HepG2 (cell line): ENCODE measurements around the gene SPINDOC. TPM values are rescaled to one million over a fixed set of nuclear protein-coding genes. Genes with fewer than 3 reads are reported as not detected.

ENCODE experiments used
- ATAC-seq: fragments of 200-7000 bp; cut with Tn5 transposase; 3 replicates; pipeline ENCODE4 v1.9.1; 2020; ENCODE audit warnings: mild to moderate bottlenecking, moderate library complexity
- BruUV-seq: library from RNA; stranded (reverse); fragments of 400-500 nt; replicated peaks from 2 replicates; lab custom pipeline; 2021; lab: Mats Ljungman, UMichigan
- CTCF ChIA-PET: fragments of 300-600 bp; formaldehyde crosslinking; extraction: SDS; loops from one replicate; lab custom pipeline; 2021; ENCODE audit warnings: low total read pairs, inconsistent platforms, low intra/inter-chr PET ratio; lab: Yijun Ruan, JAX
- POLR2A ChIA-PET: fragments of 350-600 bp; sonication (Branson Sonifier 250); formaldehyde crosslinking; loops from one replicate; lab custom pipeline; 2020; ENCODE audit warnings: antibody characterized with exemption, inconsistent platforms; lab: Yijun Ruan, JAX
- DNase-seq: peaks from one replicate; pipeline ENCODE4 v3.0.0-alpha.2; 2015; ENCODE audit warnings: low spot score
- FAIRE-seq: peaks from 3 replicates; lab custom pipeline; 2011; peaks lifted over from hg19 to GRCh38; lab: Jason Lieb, UNC
- H2AFZ ChIP-seq: one replicate; pipeline ENCODE4 v1.6.1; 2011; ENCODE audit warnings: low read length, inconsistent platforms
- H3K27ac ChIP-seq: fragments of 300-600 bp; 3 replicates; pipeline ENCODE4 v1.8.0; 2011; ENCODE audit warnings: mixed run types, mild to moderate bottlenecking, mixed read lengths, low read length, inconsistent platforms; ENCODE audit not compliant: insufficient read depth; ENCODE audit errors: extremely low read length
- H3K27me3 ChIP-seq, 2 experiments: fragments of 200-600 bp in 1 of 2; 2 replicates in 1 of 2; 3 replicates in 1 of 2; pipeline versions ENCODE4 v1.6.0 to v1.8.0; 2011; ENCODE audit warnings: low read length in 2 of 2, mild to moderate bottlenecking in 2 of 2, moderate library complexity in 2 of 2, inconsistent platforms in 1 of 2; ENCODE audit not compliant: insufficient read depth in 2 of 2, control insufficient read depth in 1 of 2
- H3K36me3 ChIP-seq, 2 experiments: fragments of 200-600 bp in 1 of 2; replicated peaks in 1 of 2; 2 replicates in 1 of 2; 3 replicates in 1 of 2; pipeline versions ENCODE4 v1.5.1 to v1.8.0; 2011; ENCODE audit warnings: low read length in 2 of 2, inconsistent platforms in 1 of 2; ENCODE audit not compliant: insufficient read depth in 2 of 2, control insufficient read depth in 1 of 2
- H3K4me1 ChIP-seq: 2 replicates; pipeline ENCODE4 v1.5.1; 2012; ENCODE audit warnings: low read length, inconsistent platforms; ENCODE audit not compliant: insufficient read depth
- H3K4me2 ChIP-seq: 2 replicates; pipeline ENCODE4 v1.6.0; 2011; ENCODE audit warnings: low read depth, low read length, inconsistent platforms
- H3K4me3 ChIP-seq, 3 experiments: fragments of 200-600 bp in 1 of 3; sonication (generic), shearing (Covaris generic) in 1 of 3; replicated peaks in 1 of 3; 2 replicates each; pipeline ENCODE4 v1.5.1; 2011 to 2016; ENCODE audit warnings: low read length in 3 of 3, inconsistent platforms in 2 of 3, low read depth in 2 of 3, mild to moderate bottlenecking in 2 of 3, control low read depth in 1 of 3, mixed read lengths in 1 of 3; ENCODE audit not compliant: insufficient read depth in 1 of 3
- H3K79me2 ChIP-seq: one replicate; pipeline ENCODE4 v1.6.1; 2011; ENCODE audit warnings: low read length, inconsistent platforms; ENCODE audit not compliant: insufficient read depth
- H3K9ac ChIP-seq: 2 replicates; pipeline ENCODE4 v1.6.0; 2011; ENCODE audit warnings: mild to moderate bottlenecking, low read depth, low read length, inconsistent platforms; ENCODE audit not compliant: insufficient read depth
- H3K9me3 ChIP-seq: 2 replicates; pipeline ENCODE4 v1.5.1; 2012; ENCODE audit warnings: mild to moderate bottlenecking, low read length
- H4K20me1 ChIP-seq: 2 replicates; pipeline ENCODE4 v1.6.0; 2011; ENCODE audit warnings: inconsistent platforms, mild to moderate bottlenecking, low read length, moderate library complexity; ENCODE audit not compliant: insufficient read depth
- ATF4 ChIP-seq, 2 experiments: fragments of 450-650 bp in 1 of 2; sonication (generic) in 1 of 2; formaldehyde crosslinking; IDR thresholded peaks; 2 replicates each; pipeline versions ENCODE4 v1.5.0 to v1.8.0; 2020 to 2022; ENCODE audit warnings: mild to moderate bottlenecking in 1 of 2, missing genetic modification reagents in 1 of 2
- ATM ChIP-seq: fragments of 450-650 bp; IDR thresholded peaks from 2 replicates; pipeline ENCODE4 v1.7.1; 2017; ENCODE audit warnings: mild to moderate bottlenecking, borderline replicate concordance
- BCL6 ChIP-seq: IDR thresholded peaks from 2 replicates; pipeline ENCODE4 v1.6.1; 2016; ENCODE audit warnings: missing genetic modification reagents, missing compliant biosample characterization
- FOXO1 ChIP-seq: sonication (generic); formaldehyde crosslinking; IDR thresholded peaks from 2 replicates; pipeline ENCODE4 v1.4.0; 2020; ENCODE audit warnings: missing genetic modification reagents
- KDM4B ChIP-seq: sonication (generic); formaldehyde crosslinking; IDR thresholded peaks from 2 replicates; pipeline ENCODE4 v1.4.0; 2020; ENCODE audit warnings: missing genetic modification reagents
- KLF9 ChIP-seq: IDR thresholded peaks from 2 replicates; pipeline ENCODE4 v1.6.1; 2016; ENCODE audit warnings: low read depth
- MED8 ChIP-seq: sonication (generic); formaldehyde crosslinking; IDR thresholded peaks from 2 replicates; pipeline ENCODE4 v1.8.1; 2023; ENCODE audit warnings: mild to moderate bottlenecking, missing genetic modification reagents; ENCODE audit not compliant: insufficient replicate concordance
- PATZ1 ChIP-seq: sonication (generic); formaldehyde crosslinking; IDR thresholded peaks from 2 replicates; pipeline ENCODE4 v1.4.0; 2020; ENCODE audit warnings: missing genetic modification reagents
- PAX8 ChIP-seq: sonication (generic); formaldehyde crosslinking; IDR thresholded peaks from 2 replicates; pipeline ENCODE4 v1.8.0; 2022; ENCODE audit warnings: mild to moderate bottlenecking, missing genetic modification reagents, borderline replicate concordance
- PCBP1 ChIP-seq: fragments of 200-400 bp; formaldehyde crosslinking; IDR thresholded peaks from 2 replicates; pipeline ENCODE4 v1.6.1; 2017; ENCODE audit warnings: mild to moderate bottlenecking, low read depth, low read length, borderline replicate concordance
- REST ChIP-seq, 2 experiments: IDR thresholded peaks; 2 replicates each; pipeline ENCODE4 v1.6.1; 2011 to 2012; ENCODE audit warnings: low read length in 2 of 2, borderline replicate concordance in 1 of 2, low read depth in 1 of 2, mild to moderate bottlenecking in 1 of 2, moderate library complexity in 1 of 2
- XBP1 ChIP-seq: sonication (generic); formaldehyde crosslinking; IDR thresholded peaks from 2 replicates; pipeline ENCODE4 v1.5.0; 2020; ENCODE audit warnings: missing genetic modification reagents
- ZNF431 ChIP-seq: sonication (generic); formaldehyde crosslinking; IDR thresholded peaks from 2 replicates; pipeline ENCODE4 v1.9.0; 2022; ENCODE audit warnings: missing genetic modification reagents, low read depth, mild to moderate bottlenecking, borderline replicate concordance
- ZNF460 ChIP-seq: sonication (generic); formaldehyde crosslinking; IDR thresholded peaks from 2 replicates; pipeline ENCODE4 v1.5.1; 2020; ENCODE audit warnings: missing genetic modification reagents, mild to moderate bottlenecking, borderline replicate concordance
- ZNF512 ChIP-seq: sonication (generic); formaldehyde crosslinking; IDR thresholded peaks from 2 replicates; pipeline ENCODE4 v1.4.0; 2020; ENCODE audit warnings: mild to moderate bottlenecking, missing genetic modification reagents
- ZNF709 ChIP-seq: sonication (generic); formaldehyde crosslinking; IDR thresholded peaks from 2 replicates; pipeline ENCODE4 v1.5.0; 2020; ENCODE audit warnings: mild to moderate bottlenecking, missing genetic modification reagents
- ZNF781 ChIP-seq: sonication (generic); formaldehyde crosslinking; IDR thresholded peaks from 2 replicates; pipeline ENCODE4 v1.5.1; 2020; ENCODE audit warnings: borderline replicate concordance, mild to moderate bottlenecking, missing genetic modification reagents; ENCODE audit errors: not compliant biosample characterization
- WGBS: methylation state at CpG from one replicate; pipeline ENCODE4 v1.1.6; 2017; ENCODE audit warnings: low lambda C conversion rate; 5-methylcytosine and 5-hydroxymethylcytosine counted together
- in situ Hi-C: cut with HindIII; loops from 2 replicates; pipeline ENCODE4 v1.10.0; 2017; ENCODE audit warnings: low pct_unique_long_range_greater_than_20kb; ENCODE audit not compliant: extremely low pct_ligation_motif_present
- intact Hi-C: fragments of 100-400 bp; cut with micrococcal nuclease; formaldehyde crosslinking; loops from one replicate; pipeline ENCODE4 v1.10.0; 2022; ENCODE audit not compliant: unreplicated experiment
- polyA plus RNA-seq, 8 experiments: library from polyadenylated mRNA; depleted of rRNA in 3 of 8; stranded (reverse) in 7 of 8; unstranded in 1 of 8; fragments of >200 nt; fragmentation: Illumina TruSeq in 4 of 8; extraction: Trizol in 4 of 8; gene quantifications; 2 replicates each; pipeline versions ENCODE4 v1.2.1 to v1.2.3, GENCODE V29; 2011 to 2016; ENCODE audit warnings: low read depth in 4 of 8, missing spikeins in 1 of 8, mixed read lengths in 1 of 8; ENCODE audit not compliant: insufficient read depth in 1 of 8
- total RNA-seq, 5 experiments: library from RNA; depleted of rRNA; stranded (reverse); fragments of >200 nt; fragmentation: Illumina TruSeq; extraction: Trizol; gene quantifications; 2 replicates each; pipeline ENCODE4 v1.2.3, GENCODE V29; 2016; ENCODE audit warnings: low read depth in 1 of 5

SPINDOC gene
- total and polyA plus RNA-seq, 2 of the 13 experiments (the other 11 are each of a cell fraction or from before 2014, with no cell fraction given): 21.4 to 29.9 TPM

DNA sequence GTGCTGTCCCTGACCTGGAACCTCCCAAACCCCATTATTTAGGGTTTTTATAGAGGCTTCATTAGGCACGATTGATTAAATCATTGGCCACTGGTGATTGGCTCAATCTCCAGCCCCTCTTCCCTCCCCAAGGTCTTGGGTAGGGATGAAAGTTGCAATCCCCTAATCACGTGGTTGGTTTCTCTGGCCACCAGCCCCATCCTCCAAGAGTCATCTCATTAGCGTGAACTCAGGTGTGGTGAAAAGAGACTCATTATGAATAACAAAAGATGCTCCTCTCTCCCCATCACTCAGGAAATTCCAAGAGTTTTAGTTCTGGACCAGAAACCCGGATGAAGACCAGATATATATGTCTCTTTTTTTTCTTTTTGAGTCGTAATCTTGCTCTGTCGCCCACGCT lies 18.1 kb downstream of the SPINDOC start:
- DNase-seq (no peak), ATAC-seq (no peak), FAIRE-seq (no peak)
- Histone ChIP-seq H3K27ac (no peak overlapping the region), H3K4me1 (peaks cover 12% of the 10 kb centered on the region), H3K27me3 (no peaks in the 10 kb centered on the region), H3K79me2 (no peaks in the 10 kb centered on the region), H3K9me3 (no peaks in the 10 kb centered on the region), H3K4me3 (no peak overlapping the region), H3K4me2 (no peak overlapping the region), H2AFZ (no peak overlapping the region), H3K36me3 (peaks cover 0 to 1% of the 10 kb centered on the region in 2 experiments; a peak in 1 of 5 replicates), H3K9ac (no peak overlapping the region), H4K20me1 (no peaks in the 10 kb centered on the region)
- intact Hi-C loops: loop anchor here (10.0 kb wide), 1 partner anchor 323 kb away; no protein-coding TSS in a partner anchor
- ChIA-PET CTCF (interaction anchor here (2.4 kb wide), 1 partner anchor 317 kb away, joined by 6 read pairs; no protein-coding TSS in a partner anchor), POLR2A (no interaction called here)
- in situ Hi-C loops: loop anchor here (10.0 kb wide), 2 partner anchors 113 to 313 kb away; no protein-coding TSS in a partner anchor
- no TSS peak for BruUV-seq
- 83% methylated on average over 7 of the region's 7 CpGs for WGBS
- TF ChIP-seq ZNF781 (CRISPR knock-in tag): no peak
- TF ChIP-seq ATF4 (CRISPR knock-in tag; IDR thresholded peaks at IDR 0.05): no peak
- no peak for TF ChIP-seq FOXO1 (CRISPR knock-in tag)
- no peak for TF ChIP-seq ZNF709 (CRISPR knock-in tag)
- TF ChIP-seq ZNF512 (CRISPR knock-in tag): no peak
- TF ChIP-seq PATZ1: no peak
- TF ChIP-seq ZNF431: no peak
- TF ChIP-seq KLF9 (CRISPR knock-in tag): no peak
- TF ChIP-seq REST (IDR thresholded peaks at IDR 0.05; ENCODE audit: borderline replicate concordance in 1 of 2, low read depth in 1 of 2, low read length in 2 of 2): no peak
- no peak for TF ChIP-seq KDM4B (CRISPR knock-in tag)
- TF ChIP-seq XBP1 (CRISPR knock-in tag): no peak
- no peak for TF ChIP-seq PCBP1
- no peak for TF ChIP-seq PAX8
- no peak for TF ChIP-seq ATM
- no peak for TF ChIP-seq BCL6
- TF ChIP-seq MED8 (CRISPR knock-in tag): no peak
- no peak for TF ChIP-seq ZNF460 (CRISPR knock-in tag)
